Activated naive CD8-positive, alpha-beta T cell treated with anti-CD3 and anti-CD28 coated beads, Interleukin-2, amount 50 U/mL, for 24 hours (primary cell): ENCODE results near the gene C12orf75.
"Not testable (repeated sequence)": the region's sequence is repeated elsewhere in the genome, so short reads cannot be mapped to it uniquely, and the experiment has no call there.

Experiments used
- ATAC-seq: fragments of 150-1000 bp; cut with Tn5 transposase; one replicate; pipeline ENCODE4 v1.10.0; 2021
- DNase-seq: peaks from one replicate; pipeline ENCODE4 v3.0.0; 2021
- H3K27ac Mint-ChIP-seq: one replicate; pipeline ENCODE4 v1.8.0; 2021; ENCODE audit warnings: mild to moderate bottlenecking, mixed read lengths
- H3K27me3 Mint-ChIP-seq: one replicate; pipeline ENCODE4 v1.8.0; 2021; ENCODE audit warnings: mixed read lengths
- H3K36me3 Mint-ChIP-seq: one replicate; pipeline ENCODE4 v1.8.0; 2021; ENCODE audit warnings: low read depth, mixed read lengths
- H3K4me1 Mint-ChIP-seq: one replicate; pipeline ENCODE4 v1.8.0; 2021; ENCODE audit warnings: mixed read lengths
- H3K4me3 Mint-ChIP-seq: one replicate; pipeline ENCODE4 v1.8.0; 2021; ENCODE audit warnings: mild to moderate bottlenecking, moderate library complexity, mixed read lengths
- H3K9me3 Mint-ChIP-seq: one replicate; pipeline ENCODE4 v1.8.0; 2021; ENCODE audit warnings: mixed read lengths

C12orf75 gene

GRCh38 chr12:105300883-105301282 is 29.6 kb upstream of the C12orf75 start:
- H3K4me3 Mint-ChIP-seq: no peak overlapping the region
- ATAC-seq: no peak
- no peaks in the 10 kb centered on the region for H3K4me1 Mint-ChIP-seq
- peaks cover 28% of the 10 kb centered on the region for H3K9me3 Mint-ChIP-seq
- no peaks in the 10 kb centered on the region for H3K27me3 Mint-ChIP-seq
- peaks cover 6% of the 10 kb centered on the region for H3K36me3 Mint-ChIP-seq
- no peak for DNase-seq
- H3K27ac Mint-ChIP-seq: no peak overlapping the region

- Mint-ChIP-seq H3K9me3 (peaks cover 28% of the 10 kb centered on the region), H3K36me3 (peaks cover 6% of the 10 kb centered on the region), H3K4me3 (no peak overlapping the region), H3K4me1 (no peaks in the 10 kb centered on the region), H3K27ac (no peak overlapping the region), H3K27me3 (no peaks in the 10 kb centered on the region)
- ATAC-seq (no peak), DNase-seq (no peak)
These were observed 28.8 kb upstream of the C12orf75 start for GRCh38 chr12:105301696-105302095.

- ATAC-seq, DNase-seq, H3K27me3 Mint-ChIP-seq, H3K27ac Mint-ChIP-seq, H3K4me1 Mint-ChIP-seq, H3K4me3 Mint-ChIP-seq, H3K36me3 Mint-ChIP-seq: not testable (repeated sequence)
- peaks cover 23% of the 10 kb centered on the region for H3K9me3 Mint-ChIP-seq
These were observed 27.5 kb upstream of the C12orf75 start for GRCh38 chr12:105302986-105303385.

- peaks cover 25% of the 10 kb centered on the region for H3K9me3 Mint-ChIP-seq
- H3K27ac Mint-ChIP-seq, H3K36me3 Mint-ChIP-seq, H3K4me1 Mint-ChIP-seq, H3K27me3 Mint-ChIP-seq, DNase-seq, H3K4me3 Mint-ChIP-seq, ATAC-seq: not testable (repeated sequence)
These were observed 25.9 kb upstream of the C12orf75 start for GRCh38 chr12:105304626-105305025.

GRCh38 chr12:105307601-105308314 is 22.7 kb upstream of the C12orf75 start:
- peaks cover 12% of the 10 kb centered on the region for H3K9me3 Mint-ChIP-seq
- not testable (repeated sequence) for H3K4me3 Mint-ChIP-seq, DNase-seq, H3K27ac Mint-ChIP-seq, H3K4me1 Mint-ChIP-seq, H3K27me3 Mint-ChIP-seq, ATAC-seq, H3K36me3 Mint-ChIP-seq

- ATAC-seq, DNase-seq, H3K36me3 Mint-ChIP-seq, H3K4me3 Mint-ChIP-seq, H3K4me1 Mint-ChIP-seq, H3K27ac Mint-ChIP-seq, H3K27me3 Mint-ChIP-seq: not testable (repeated sequence)
- peaks cover 22% of the 10 kb centered on the region for H3K9me3 Mint-ChIP-seq
These were observed 21.7 kb upstream of the C12orf75 start for GRCh38 chr12:105308839-105309238.

GRCh38 chr12:105309384-105309783 is 21.1 kb upstream of the C12orf75 start:
- H3K4me3 Mint-ChIP-seq, H3K4me1 Mint-ChIP-seq, H3K27me3 Mint-ChIP-seq, H3K27ac Mint-ChIP-seq, DNase-seq, H3K36me3 Mint-ChIP-seq, ATAC-seq: not testable (repeated sequence)
- peaks cover 26% of the 10 kb centered on the region for H3K9me3 Mint-ChIP-seq

- not testable (repeated sequence) for DNase-seq, H3K36me3 Mint-ChIP-seq, H3K4me3 Mint-ChIP-seq, H3K27ac Mint-ChIP-seq, ATAC-seq, H3K4me1 Mint-ChIP-seq, H3K27me3 Mint-ChIP-seq
- H3K9me3 Mint-ChIP-seq: peaks cover 31% of the 10 kb centered on the region
These were observed 19.9 kb upstream of the C12orf75 start for GRCh38 chr12:105310476-105311085.

GRCh38 chr12:105311936-105312335 is 18.6 kb upstream of the C12orf75 start:
- not testable (repeated sequence) for H3K27ac Mint-ChIP-seq, H3K4me1 Mint-ChIP-seq, DNase-seq, ATAC-seq, H3K36me3 Mint-ChIP-seq, H3K4me3 Mint-ChIP-seq, H3K27me3 Mint-ChIP-seq
- H3K9me3 Mint-ChIP-seq: peaks cover 31% of the 10 kb centered on the region

GRCh38 chr12:105313755-105314154 is 16.7 kb upstream of the C12orf75 start:
- H3K4me1 Mint-ChIP-seq, H3K27ac Mint-ChIP-seq, H3K27me3 Mint-ChIP-seq, H3K36me3 Mint-ChIP-seq, ATAC-seq, DNase-seq, H3K4me3 Mint-ChIP-seq: not testable (repeated sequence)
- H3K9me3 Mint-ChIP-seq: peaks cover 25% of the 10 kb centered on the region

- no peak overlapping the region for H3K4me3 Mint-ChIP-seq
- DNase-seq (no peak), ATAC-seq (no peak)
- peaks cover 6% of the 10 kb centered on the region for H3K27me3 Mint-ChIP-seq
- H3K4me1 Mint-ChIP-seq: peaks cover 10% of the 10 kb centered on the region
- H3K9me3 Mint-ChIP-seq: peaks cover 21% of the 10 kb centered on the region
- H3K36me3 Mint-ChIP-seq: no peaks in the 10 kb centered on the region
- H3K27ac Mint-ChIP-seq: no peak overlapping the region
These were observed 15.4 kb upstream of the C12orf75 start for GRCh38 chr12:105315130-105315529.

- Mint-ChIP-seq H3K27ac (no peak overlapping the region), H3K9me3 (peaks cover 21% of the 10 kb centered on the region), H3K36me3 (no peaks in the 10 kb centered on the region), H3K27me3 (peaks cover 6% of the 10 kb centered on the region), H3K4me1 (peaks cover 10% of the 10 kb centered on the region), H3K4me3 (no peak overlapping the region)
- DNase-seq (no peak), ATAC-seq (no peak)
These were observed 14.8 kb upstream of the C12orf75 start for GRCh38 chr12:105315726-105316125.

GRCh38 chr12:105316931-105317852 is 13.3 kb upstream of the C12orf75 start:
- Mint-ChIP-seq H3K36me3 (no peaks in the 10 kb centered on the region), H3K4me1 (peaks cover 10% of the 10 kb centered on the region), H3K27me3 (peaks cover 3% of the 10 kb centered on the region), H3K27ac (no peak overlapping the region), H3K9me3 (peaks cover 21% of the 10 kb centered on the region), H3K4me3 (no peak overlapping the region)
- no peak for DNase-seq
- no peak for ATAC-seq

- H3K27me3 Mint-ChIP-seq: peaks cover 3% of the 10 kb centered on the region
- peaks cover 10% of the 10 kb centered on the region for H3K4me1 Mint-ChIP-seq
- no peaks in the 10 kb centered on the region for H3K36me3 Mint-ChIP-seq
- no peak overlapping the region for H3K4me3 Mint-ChIP-seq
- H3K9me3 Mint-ChIP-seq: peaks cover 16% of the 10 kb centered on the region
- H3K27ac Mint-ChIP-seq: no peak overlapping the region
- ATAC-seq (no peak), DNase-seq (no peak)
These were observed 12.4 kb upstream of the C12orf75 start for GRCh38 chr12:105317942-105318621.
